ENCODE measurements around the gene SPPL3.

Gene SPPL3

DNA sequence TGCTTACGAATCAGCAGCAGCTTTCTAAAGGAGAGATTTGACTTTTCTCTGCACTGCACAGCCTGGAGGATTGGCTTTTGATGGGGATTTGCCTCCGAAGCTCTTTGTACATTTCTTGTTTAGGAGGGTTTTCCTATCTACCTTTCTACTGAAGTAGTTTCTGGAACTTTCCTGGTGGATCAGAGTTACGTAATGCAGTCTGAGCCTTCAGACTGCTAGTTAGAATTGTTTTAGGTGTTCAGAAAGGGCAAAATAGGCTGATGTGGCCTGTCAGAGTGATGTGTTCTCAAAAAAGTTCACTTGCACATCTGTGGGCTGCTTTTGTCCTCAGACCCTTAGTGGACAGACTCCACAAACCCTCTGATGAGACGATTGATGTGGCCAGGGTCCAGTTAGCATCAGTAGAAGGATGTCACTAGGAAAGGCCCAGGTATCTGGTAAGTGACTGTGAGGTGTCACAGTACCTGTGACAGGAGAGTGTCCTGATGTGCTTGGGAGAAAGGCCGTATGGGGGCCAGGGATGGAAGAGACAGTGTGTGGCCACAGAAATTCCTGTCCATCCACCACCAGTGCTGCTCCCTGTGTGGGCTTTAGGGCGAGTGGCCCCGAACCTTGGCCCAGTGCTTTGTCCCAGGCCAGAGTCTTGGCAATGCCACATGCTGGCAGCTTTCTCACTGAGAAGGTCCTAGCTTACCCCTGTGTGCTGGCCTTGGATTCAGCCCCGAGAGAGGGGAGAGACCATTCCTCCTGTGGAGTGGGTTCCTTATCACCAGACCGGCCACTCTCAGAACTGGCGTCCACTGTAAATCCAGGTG lies 183.0 kb downstream of the SPPL3 start:
- H3K9me3 ChIP-seq (ENCODE audit: control insufficient read depth, low read depth, low read length): no peaks in the 10 kb centered on the region
- H3K9ac ChIP-seq (ENCODE audit: low read length): no peak overlapping the region
- H3K27ac ChIP-seq (ENCODE audit: low read length): no peak overlapping the region
- peaks cover 2% of the 10 kb centered on the region for H3K27me3 ChIP-seq (ENCODE audit: control insufficient read depth, insufficient read depth, low read length)
- peaks cover 63% of the 10 kb centered on the region for H3K36me3 ChIP-seq (ENCODE audit: control insufficient read depth, low read depth, low read length)
- no peaks in the 10 kb centered on the region for H3K4me1 ChIP-seq (ENCODE audit: control insufficient read depth, low read depth, low read length)
- H3K4me3 ChIP-seq (ENCODE audit: low read length): no peak overlapping the region

DNA sequence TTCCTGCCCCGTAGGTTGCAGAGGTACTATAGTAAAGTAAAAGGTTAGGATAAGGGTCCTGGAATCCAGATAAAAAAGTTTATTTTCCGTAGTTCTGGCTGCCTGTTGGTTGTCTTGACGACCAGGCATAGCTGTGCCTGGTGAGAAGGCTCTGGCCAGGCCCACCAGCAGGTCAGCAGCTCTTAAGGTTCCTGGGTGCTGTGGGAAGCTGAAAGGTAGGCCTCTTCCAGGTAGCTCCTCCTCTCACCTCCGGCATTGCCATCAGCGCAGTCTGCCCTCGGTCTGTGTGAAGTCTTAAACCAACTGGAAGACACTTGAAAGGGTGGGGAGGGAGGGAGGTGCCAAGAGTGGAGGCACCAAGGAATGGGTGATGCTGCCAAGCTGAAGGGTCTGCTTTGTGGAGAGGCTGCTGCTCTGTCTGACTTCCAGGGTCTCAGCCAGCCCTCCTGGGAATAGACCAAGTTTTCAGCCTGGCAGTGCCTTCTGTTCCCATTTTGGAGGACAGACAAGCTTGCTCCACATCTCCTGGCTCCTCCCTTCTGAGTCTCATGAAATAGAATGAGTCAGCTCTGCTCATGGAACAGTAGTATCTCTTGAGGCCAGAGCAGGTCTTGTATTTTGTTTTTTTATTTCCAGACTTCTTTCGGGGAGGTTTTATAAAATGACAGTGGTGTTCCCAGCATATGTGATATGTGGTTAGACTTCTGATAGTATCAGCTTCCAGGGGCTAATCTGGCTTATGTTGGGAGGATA lies 183.7 kb downstream of the SPPL3 start:
- Histone ChIP-seq H3K4me1 (ENCODE audit: control insufficient read depth, low read depth, low read length) (no peaks in the 10 kb centered on the region), H3K9me3 (ENCODE audit: control insufficient read depth, low read depth, low read length) (no peaks in the 10 kb centered on the region), H3K36me3 (ENCODE audit: control insufficient read depth, low read depth, low read length) (peaks cover 69% of the 10 kb centered on the region), H3K4me3 (ENCODE audit: low read length) (no peak overlapping the region), H3K9ac (ENCODE audit: low read length) (no peak overlapping the region), H3K27ac (ENCODE audit: low read length) (no peak overlapping the region), H3K27me3 (ENCODE audit: control insufficient read depth, insufficient read depth, low read length) (no peaks in the 10 kb centered on the region)

DNA sequence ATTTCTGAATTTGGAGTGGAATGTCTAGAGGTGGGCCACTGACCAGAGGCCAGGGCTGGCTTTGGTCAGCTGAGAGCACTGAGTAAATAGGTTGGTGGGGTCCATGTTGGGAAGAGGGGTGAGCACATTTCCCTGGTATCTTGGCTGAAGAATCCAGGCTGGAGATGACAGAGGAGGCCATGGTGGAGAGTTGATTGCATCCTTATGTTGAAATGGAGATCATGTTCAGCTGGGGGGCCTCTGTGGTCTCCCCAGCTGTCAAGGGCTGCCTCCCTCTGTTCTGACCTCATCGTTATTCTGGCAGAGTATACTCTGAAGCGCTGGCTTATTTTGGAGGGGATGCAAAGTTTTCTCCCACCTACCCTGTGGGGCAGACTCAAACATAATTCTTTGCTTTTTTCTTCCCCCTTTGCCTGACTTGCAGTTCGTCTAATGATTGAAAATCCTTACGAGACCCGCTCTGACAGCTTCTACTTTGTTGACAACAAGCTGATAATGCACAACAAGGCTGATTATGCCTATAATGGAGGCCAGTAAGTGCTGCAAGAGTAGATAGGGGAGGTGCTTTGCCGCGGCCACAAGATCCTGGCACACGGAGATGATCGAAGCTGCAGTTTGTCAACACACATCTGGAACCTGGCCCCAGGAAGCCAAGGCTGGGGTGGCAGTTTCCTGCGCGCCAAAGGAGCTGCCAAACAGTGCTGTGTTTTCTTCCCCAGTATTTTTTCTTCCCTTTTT lies 184.5 kb downstream of the SPPL3 start:
- H3K9ac ChIP-seq (ENCODE audit: low read length): no peak overlapping the region
- H3K27ac ChIP-seq (ENCODE audit: low read length): no peak overlapping the region
- H3K4me3 ChIP-seq (ENCODE audit: low read length): no peak overlapping the region
- H3K9me3 ChIP-seq (ENCODE audit: control insufficient read depth, low read depth, low read length): no peaks in the 10 kb centered on the region
- H3K27me3 ChIP-seq (ENCODE audit: control insufficient read depth, insufficient read depth, low read length): no peaks in the 10 kb centered on the region
- no peaks in the 10 kb centered on the region for H3K4me1 ChIP-seq (ENCODE audit: control insufficient read depth, low read depth, low read length)
- peaks cover 76% of the 10 kb centered on the region for H3K36me3 ChIP-seq (ENCODE audit: control insufficient read depth, low read depth, low read length)

- Histone ChIP-seq H3K4me1 (ENCODE audit: control insufficient read depth, low read depth, low read length) (no peaks in the 10 kb centered on the region), H3K9me3 (ENCODE audit: control insufficient read depth, low read depth, low read length) (no peaks in the 10 kb centered on the region), H3K4me3 (ENCODE audit: low read length) (no peak overlapping the region), H3K27ac (ENCODE audit: low read length) (no peak overlapping the region), H3K27me3 (ENCODE audit: control insufficient read depth, insufficient read depth, low read length) (no peaks in the 10 kb centered on the region), H3K36me3 (ENCODE audit: control insufficient read depth, low read depth, low read length) (peaks cover 82% of the 10 kb centered on the region), H3K9ac (ENCODE audit: low read length) (no peak overlapping the region)
Measured at GRCh38 chr12:120719072-120719471, 185.1 kb downstream of the SPPL3 start.

GRCh38 chr12:120718055-120718454 lies 186.1 kb downstream of the SPPL3 start:
- Histone ChIP-seq H3K27me3 (ENCODE audit: control insufficient read depth, insufficient read depth, low read length) (no peaks in the 10 kb centered on the region), H3K9ac (ENCODE audit: low read length) (no peak overlapping the region), H3K4me1 (ENCODE audit: control insufficient read depth, low read depth, low read length) (no peaks in the 10 kb centered on the region), H3K4me3 (ENCODE audit: low read length) (no peak overlapping the region), H3K9me3 (ENCODE audit: control insufficient read depth, low read depth, low read length) (no peaks in the 10 kb centered on the region), H3K27ac (ENCODE audit: low read length) (no peak overlapping the region), H3K36me3 (ENCODE audit: control insufficient read depth, low read depth, low read length) (peaks cover 88% of the 10 kb centered on the region)

GRCh38 chr12:120713861-120714482 lies 190.2 kb downstream of the SPPL3 start:
- Histone ChIP-seq H3K4me1 (ENCODE audit: control insufficient read depth, low read depth, low read length) (peaks cover 16% of the 10 kb centered on the region), H3K36me3 (ENCODE audit: control insufficient read depth, low read depth, low read length) (peaks cover 54% of the 10 kb centered on the region), H3K9ac (ENCODE audit: low read length) (no peak overlapping the region), H3K27ac (ENCODE audit: low read length) (no peak overlapping the region), H3K27me3 (ENCODE audit: control insufficient read depth, insufficient read depth, low read length) (no peaks in the 10 kb centered on the region), H3K4me3 (ENCODE audit: low read length) (no peak overlapping the region), H3K9me3 (ENCODE audit: control insufficient read depth, low read depth, low read length) (no peaks in the 10 kb centered on the region)

DNA sequence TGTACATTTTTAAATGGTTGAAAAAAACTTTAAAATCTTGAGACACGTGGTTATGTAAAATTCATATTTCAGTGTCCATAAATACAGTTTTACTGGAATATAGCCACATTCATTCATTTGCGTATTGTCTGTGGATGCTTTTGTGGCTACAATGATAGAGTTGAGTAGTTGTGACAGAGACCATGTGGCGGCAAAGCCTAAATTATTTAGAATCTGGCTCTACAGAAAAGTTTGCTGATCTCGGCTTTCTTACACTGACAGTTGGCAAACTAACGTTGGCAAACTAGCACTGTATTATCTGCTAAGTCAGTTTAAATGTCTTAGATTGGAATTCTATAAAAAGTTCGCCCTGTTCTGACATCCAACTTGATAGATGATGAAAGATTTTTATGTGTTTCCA lies 191.5 kb downstream of the SPPL3 start:
- no peak overlapping the region for H3K27ac ChIP-seq (ENCODE audit: low read length)
- no peak overlapping the region for H3K4me3 ChIP-seq (ENCODE audit: low read length)
- no peaks in the 10 kb centered on the region for H3K27me3 ChIP-seq (ENCODE audit: control insufficient read depth, insufficient read depth, low read length)
- H3K9ac ChIP-seq (ENCODE audit: low read length): no peak overlapping the region
- H3K4me1 ChIP-seq (ENCODE audit: control insufficient read depth, low read depth, low read length): peaks cover 16% of the 10 kb centered on the region
- H3K36me3 ChIP-seq (ENCODE audit: control insufficient read depth, low read depth, low read length): peaks cover 44% of the 10 kb centered on the region
- H3K9me3 ChIP-seq (ENCODE audit: control insufficient read depth, low read depth, low read length): no peaks in the 10 kb centered on the region
